WERI-Rb-1 (cell line): ENCODE results near the gene CDK10.
A peak's percentile ranks its signal among the peaks of the same experiment; 100 is the strongest.

Experiments
- DNase-seq: peaks from one replicate; pipeline ENCODE4 v3.0.0-alpha.2; 2020
- H3K27ac ChIP-seq: fragments of 250-450 bp; sonication (Bioruptor Pico); 2 replicates; pipeline ENCODE4 v1.5.1; 2020; ENCODE audit warnings: mild to moderate bottlenecking, moderate library complexity
- H3K27me3 ChIP-seq: fragments of 250-450 bp; sonication (Bioruptor Pico); 2 replicates; pipeline ENCODE4 v1.5.1; 2021; ENCODE audit warnings: mild to moderate bottlenecking, low read depth, moderate library complexity; ENCODE audit not compliant: insufficient read depth, severe bottlenecking
- H3K36me3 ChIP-seq: fragments of 250-450 bp; sonication (Bioruptor Pico); 2 replicates; pipeline ENCODE4 v1.5.1; 2020; ENCODE audit warnings: mild to moderate bottlenecking, moderate library complexity
- H3K4me3 ChIP-seq: 2 replicates; pipeline ENCODE4 v1.5.1; 2011; ENCODE audit warnings: low read depth, mild to moderate bottlenecking, control low read depth, low read length
- H3K9me3 ChIP-seq: fragments of 250-450 bp; sonication (Bioruptor Pico); 2 replicates; pipeline ENCODE4 v1.5.1; 2021; ENCODE audit warnings: mild to moderate bottlenecking, moderate library complexity; ENCODE audit not compliant: severe bottlenecking
- TF ChIP-seq, protein P1 (sequence below): IDR thresholded peaks from 2 replicates; pipeline ENCODE4 v1.5.1; 2011; ENCODE audit warnings: low read depth, mild to moderate bottlenecking, control low read depth, inconsistent platforms, low read length

The CDK10 gene

DNA sequence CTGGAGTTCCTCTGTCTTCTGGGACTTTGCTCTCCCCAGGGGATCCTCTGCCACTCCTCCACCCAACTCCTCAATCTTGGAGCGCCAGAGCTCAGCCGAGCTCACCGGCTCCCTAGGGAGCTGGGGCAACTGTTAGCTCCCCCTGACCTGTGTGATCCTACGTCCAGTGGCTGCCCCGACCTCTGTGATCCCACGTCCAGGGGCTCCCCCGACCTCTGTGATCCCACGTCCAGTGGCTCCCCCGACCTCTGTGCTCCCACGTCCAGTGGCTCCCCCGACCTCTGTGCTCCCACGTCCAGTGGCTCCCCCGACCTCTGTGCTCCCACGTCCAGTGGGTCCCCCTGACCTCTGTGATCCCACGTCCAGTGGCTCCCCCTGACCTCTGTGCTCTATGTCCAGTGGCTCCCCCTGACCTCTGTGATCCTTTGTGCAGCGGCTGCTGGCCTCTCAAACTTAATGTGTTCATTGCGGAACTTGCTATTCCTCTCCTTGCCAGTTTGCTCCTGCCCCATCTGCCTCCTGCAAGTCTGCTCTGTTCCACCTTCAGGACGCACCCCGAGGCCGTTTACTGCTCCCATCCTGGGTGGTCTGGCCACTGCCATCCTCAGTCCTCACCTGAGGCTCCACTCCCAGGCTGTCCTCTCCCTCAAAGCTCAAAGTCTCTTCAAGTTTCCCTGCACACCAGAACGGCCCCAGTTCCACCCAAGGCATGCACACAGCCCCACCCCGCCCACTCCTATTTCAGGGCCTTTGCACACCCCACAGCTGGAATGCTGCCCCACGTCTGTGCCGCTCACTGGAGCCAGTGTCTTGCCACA lies 31.4 kb downstream of the CDK10 start:
- Histone ChIP-seq H3K27me3 (no peaks in the 10 kb centered on the region), H3K27ac (no peak overlapping the region), H3K4me3 (no peak overlapping the region), H3K36me3 (peaks cover 4% of the 10 kb centered on the region), H3K9me3 (no peaks in the 10 kb centered on the region)
- TF ChIP-seq, protein P1, sequence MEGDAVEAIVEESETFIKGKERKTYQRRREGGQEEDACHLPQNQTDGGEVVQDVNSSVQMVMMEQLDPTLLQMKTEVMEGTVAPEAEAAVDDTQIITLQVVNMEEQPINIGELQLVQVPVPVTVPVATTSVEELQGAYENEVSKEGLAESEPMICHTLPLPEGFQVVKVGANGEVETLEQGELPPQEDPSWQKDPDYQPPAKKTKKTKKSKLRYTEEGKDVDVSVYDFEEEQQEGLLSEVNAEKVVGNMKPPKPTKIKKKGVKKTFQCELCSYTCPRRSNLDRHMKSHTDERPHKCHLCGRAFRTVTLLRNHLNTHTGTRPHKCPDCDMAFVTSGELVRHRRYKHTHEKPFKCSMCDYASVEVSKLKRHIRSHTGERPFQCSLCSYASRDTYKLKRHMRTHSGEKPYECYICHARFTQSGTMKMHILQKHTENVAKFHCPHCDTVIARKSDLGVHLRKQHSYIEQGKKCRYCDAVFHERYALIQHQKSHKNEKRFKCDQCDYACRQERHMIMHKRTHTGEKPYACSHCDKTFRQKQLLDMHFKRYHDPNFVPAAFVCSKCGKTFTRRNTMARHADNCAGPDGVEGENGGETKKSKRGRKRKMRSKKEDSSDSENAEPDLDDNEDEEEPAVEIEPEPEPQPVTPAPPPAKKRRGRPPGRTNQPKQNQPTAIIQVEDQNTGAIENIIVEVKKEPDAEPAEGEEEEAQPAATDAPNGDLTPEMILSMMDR = no peak
- DNase-seq = no peak

DNA sequence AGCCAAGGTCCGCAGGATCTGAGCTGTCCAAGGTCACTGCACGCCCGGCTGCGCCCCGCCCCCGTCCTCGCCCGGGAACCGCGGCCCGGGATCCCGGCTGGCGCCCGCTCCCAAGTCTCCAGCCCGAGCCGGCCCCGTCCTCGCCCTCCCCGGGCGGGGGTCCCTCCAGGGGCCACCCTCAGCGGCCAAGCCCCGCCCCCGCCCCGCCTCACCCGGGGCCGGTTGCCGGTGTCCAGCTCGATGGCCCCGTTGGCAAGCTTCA lies 34.0 kb downstream of the CDK10 start:
- DNase-seq = peak; percentile 24
- peaks cover 12% of the 10 kb centered on the region for H3K36me3 ChIP-seq
- H3K9me3 ChIP-seq = no peaks in the 10 kb centered on the region
- H3K4me3 ChIP-seq = peak overlapping the region; percentile 55
- H3K27ac ChIP-seq = peak overlapping the region; percentile 94
- no peaks in the 10 kb centered on the region for H3K27me3 ChIP-seq
- TF ChIP-seq, protein P1 = no peak

DNA sequence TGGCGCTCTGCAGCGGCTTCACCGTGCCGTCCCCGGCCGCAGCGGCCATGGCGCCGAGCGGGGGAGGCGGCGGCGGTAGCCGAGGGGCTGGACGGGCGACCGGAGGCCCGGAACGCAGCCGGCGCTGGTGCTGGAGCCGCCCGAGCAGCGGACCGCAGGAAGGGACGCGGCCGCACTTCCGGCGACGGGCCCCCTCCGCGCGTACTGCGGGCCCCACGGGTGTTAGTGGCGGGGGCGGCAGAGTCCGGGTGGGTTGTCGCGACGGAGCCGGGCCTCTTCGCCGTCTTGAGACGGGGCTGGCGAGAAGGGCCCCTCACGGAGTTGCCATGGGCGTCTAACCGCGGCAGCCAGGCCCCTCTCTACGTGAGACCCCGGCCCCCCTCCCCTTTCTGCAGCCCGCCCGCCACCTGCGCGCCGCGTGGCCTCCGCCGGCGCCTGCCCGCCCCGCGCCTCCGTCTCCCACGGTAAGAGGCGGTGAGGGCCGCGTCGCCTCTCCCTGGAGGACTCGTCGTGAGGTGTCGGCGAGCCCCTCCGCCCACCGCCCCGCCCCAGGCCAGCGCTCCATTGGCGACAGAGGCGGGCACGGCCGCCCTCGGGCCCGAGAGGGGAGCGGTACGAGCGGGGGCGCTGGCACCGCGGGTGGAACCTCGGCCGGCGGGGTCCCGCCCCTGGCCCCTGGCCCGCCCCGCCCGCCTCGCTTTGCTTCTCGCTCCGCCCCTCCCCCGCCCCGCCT lies 34.5 kb downstream of the CDK10 start, which contains the start of the genes VPS9D1 and ZNF276:
TSS of gene VPS9D1 (minus strand) at position 86 of the 733 bp plus-strand sequence. CDS start at position 49, 37 bp downstream.
TSS of gene ZNF276 (plus strand) at position 725 of the 733 bp plus-strand sequence. CDS start 104 bp downstream, outside the sequence.
- Histone ChIP-seq H3K27me3 (no peaks in the 10 kb centered on the region), H3K27ac (peak within 1 kb of the TSS; percentile 94)

DNA sequence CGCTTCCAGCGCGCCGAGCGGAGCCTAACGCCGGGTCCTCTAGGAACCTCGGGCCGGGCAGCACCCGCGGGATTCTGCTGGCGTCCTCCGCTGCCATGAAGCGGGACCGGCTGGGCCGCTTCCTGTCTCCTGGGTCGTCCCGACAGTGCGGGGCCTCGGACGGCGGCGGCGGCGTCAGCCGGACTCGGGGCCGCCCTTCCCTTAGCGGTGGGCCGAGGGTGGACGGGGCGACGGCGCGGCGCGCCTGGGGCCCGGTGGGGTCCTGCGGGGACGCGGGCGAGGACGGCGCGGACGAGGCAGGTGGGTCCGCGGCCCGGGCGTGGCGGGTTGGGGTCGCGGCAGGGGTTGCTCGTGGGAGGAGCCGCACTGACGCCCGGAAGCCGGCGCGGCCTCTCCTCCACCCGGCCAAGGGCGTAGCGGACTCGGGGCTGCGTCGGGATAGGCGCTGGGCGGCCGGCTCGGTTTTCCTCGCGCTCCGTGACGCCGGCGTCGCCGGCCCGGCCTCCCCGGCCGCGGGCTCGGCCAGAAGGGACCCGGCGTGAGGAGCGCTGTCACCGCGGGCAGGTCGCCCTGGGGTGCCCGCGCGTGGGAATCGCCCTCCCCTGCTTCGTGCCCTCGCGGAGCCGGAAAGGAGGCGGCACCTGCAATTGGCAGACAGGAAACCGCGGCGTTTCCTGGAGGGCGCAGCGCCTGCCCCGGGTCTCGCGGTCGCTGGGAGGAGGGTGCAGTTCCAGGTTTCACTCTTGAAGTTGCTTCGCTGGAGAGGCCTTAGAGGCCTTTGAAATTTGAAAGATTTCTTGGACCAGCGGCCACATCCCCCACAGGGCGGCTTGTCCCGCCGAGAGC lies 35.3 kb downstream of the CDK10 start:
- DNase-seq = no peak
- peak overlapping the region; percentile 55 for H3K4me3 ChIP-seq
- H3K36me3 ChIP-seq = peaks cover 12% of the 10 kb centered on the region
- no peaks in the 10 kb centered on the region for H3K9me3 ChIP-seq
- TF ChIP-seq, protein P1 = no peak
- H3K27ac ChIP-seq = peak overlapping the region; percentile 94
- no peaks in the 10 kb centered on the region for H3K27me3 ChIP-seq

More for the DNA sequence above, 34.5 kb downstream of the CDK10 start, which contains the start of the genes VPS9D1 and ZNF276:
- Histone ChIP-seq H3K36me3 (peaks cover 12% of the 10 kb centered on the region), H3K4me3 (peak within 1 kb of the TSS; percentile 55), H3K9me3 (no peaks in the 10 kb centered on the region)
- DNase-seq = peak; percentile 67
- TF ChIP-seq, protein P1 = no peak

DNA sequence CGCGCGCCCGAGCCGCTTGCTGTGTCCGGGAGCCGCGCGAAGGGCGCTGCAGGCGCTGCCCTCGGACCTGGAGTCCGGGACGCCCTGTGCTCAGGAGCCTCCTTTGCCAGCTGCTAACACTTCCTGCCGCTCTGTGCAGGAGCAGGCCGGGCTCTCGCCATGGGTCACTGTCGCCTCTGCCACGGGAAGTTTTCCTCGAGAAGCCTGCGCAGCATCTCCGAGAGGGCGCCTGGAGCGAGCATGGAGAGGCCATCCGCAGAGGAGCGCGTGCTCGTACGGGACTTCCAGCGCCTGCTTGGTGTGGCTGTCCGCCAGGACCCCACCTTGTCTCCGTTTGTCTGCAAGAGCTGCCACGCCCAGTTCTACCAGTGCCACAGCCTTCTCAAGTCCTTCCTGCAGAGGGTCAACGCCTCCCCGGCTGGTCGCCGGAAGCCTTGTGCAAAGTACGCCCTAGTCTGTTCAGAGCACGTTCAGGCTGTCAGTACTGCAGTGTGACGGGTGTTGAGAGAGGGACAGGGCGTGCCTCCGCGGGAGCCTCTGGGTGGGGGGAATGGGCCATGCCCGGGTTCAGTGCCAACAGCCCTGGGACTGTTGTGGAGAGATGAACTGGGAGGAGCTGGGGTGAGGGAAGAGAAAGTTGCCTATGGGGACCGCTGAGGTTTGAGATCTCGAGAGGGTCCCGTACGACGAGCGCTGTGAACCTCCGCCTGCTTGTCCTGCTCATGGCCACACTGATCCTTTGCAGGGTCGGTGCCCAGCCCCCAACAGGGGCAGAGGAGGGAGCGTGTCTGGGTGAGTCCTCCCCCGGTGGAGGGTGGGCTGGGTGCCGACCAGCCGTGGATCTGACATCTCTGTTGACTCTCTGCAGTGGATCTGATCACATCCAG lies 36.1 kb downstream of the CDK10 start:
- Histone ChIP-seq H3K9me3 (no peaks in the 10 kb centered on the region), H3K36me3 (peaks cover 12% of the 10 kb centered on the region), H3K4me3 (peak overlapping the region; percentile 55), H3K27ac (no peak overlapping the region), H3K27me3 (no peaks in the 10 kb centered on the region)
- DNase-seq = no peak
- TF ChIP-seq, protein P1 = no peak
